HG03097 (cell line): Measurements from ENCODE around the gene ATP1B2.
"Not testable (repeated sequence)": the region's sequence is repeated elsewhere in the genome, so short reads cannot be mapped to it uniquely, and the experiment has no call there.

ENCODE experiments used
- ATAC-seq: cut with Tn5 transposase; IDR thresholded peaks from one replicate; pipeline ENCODE4 v1.9.1; 2021; ENCODE audit not compliant: unreplicated experiment, low FRiP score

ATP1B2 gene

DNA sequence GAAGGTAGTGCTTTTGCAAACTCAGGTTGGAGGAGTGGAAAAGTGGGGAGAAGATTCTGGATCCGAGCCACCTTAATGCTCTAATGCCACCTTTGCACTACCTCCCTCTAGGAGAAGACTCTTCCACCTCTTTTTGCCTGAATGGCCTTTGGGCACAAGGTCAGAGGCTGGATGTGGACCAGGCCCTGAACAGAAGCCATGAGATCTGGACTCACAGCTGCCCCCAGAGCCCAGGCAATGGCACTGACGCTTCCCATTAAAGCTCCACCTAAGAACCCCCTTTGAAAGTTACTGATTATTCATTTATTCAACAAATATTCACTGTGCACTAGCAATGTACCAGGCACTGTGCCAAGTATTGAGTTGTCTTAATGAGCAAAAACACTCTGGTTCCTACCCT, 17.6 kb upstream of the ATP1B2 start:
- ATAC-seq, result no peak

DNA sequence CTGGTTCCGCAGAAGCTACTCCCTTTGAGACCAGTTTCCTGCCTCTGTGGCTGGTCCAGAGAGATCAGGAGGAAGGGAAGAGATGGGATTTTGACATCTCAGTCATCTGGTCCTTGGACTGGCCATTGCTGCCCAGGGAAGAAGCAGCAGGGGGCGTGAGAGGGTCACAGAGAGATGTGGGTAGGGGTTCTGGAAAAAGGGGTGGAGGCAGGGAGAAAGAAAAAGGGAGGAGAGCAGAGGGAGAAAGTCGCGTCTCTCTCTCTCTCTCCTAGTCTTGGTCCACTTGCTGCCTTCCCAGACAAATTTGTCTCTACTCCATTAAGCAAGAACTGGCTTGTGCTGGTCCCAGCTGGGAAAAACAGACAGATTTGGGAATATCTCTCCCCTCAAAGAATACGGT, 16.3 kb upstream of the ATP1B2 start:
- no peak for ATAC-seq

- ATAC-seq, result no peak
These were observed 14.6 kb upstream of the ATP1B2 start for GRCh38 chr17:7636163-7636562.

GRCh38 chr17:7640783-7641182, 9.9 kb upstream of the ATP1B2 start:
- ATAC-seq, result no peak

DNA sequence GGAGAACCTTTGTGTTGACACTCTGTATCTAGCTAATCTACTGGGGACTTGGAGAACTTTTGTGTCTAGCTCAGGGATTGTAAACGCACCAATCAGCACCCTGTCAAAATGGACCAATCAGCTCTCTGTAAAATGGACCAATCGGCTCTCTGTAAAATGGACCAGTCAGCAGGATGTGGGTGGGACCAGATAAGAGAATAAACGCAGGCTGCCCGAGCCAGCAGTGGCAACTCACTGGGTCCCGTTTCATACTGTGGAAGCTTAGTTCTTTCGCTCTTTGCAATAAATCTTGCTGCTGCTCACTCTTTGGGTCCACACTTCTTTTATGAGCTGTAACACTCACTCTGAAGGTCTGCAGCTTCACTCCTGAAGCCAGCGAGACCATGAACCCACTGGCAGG, 9.1 kb upstream of the ATP1B2 start:
- ATAC-seq, result not testable (repeated sequence)

GRCh38 chr17:7644775-7645174, 6.0 kb upstream of the ATP1B2 start:
- ATAC-seq, result no peak

- no peak for ATAC-seq
These were observed 4.3 kb upstream of the ATP1B2 start for GRCh38 chr17:7646457-7646856.

GRCh38 chr17:7647018-7647417, 3.7 kb upstream of the ATP1B2 start:
- ATAC-seq, result no peak

DNA sequence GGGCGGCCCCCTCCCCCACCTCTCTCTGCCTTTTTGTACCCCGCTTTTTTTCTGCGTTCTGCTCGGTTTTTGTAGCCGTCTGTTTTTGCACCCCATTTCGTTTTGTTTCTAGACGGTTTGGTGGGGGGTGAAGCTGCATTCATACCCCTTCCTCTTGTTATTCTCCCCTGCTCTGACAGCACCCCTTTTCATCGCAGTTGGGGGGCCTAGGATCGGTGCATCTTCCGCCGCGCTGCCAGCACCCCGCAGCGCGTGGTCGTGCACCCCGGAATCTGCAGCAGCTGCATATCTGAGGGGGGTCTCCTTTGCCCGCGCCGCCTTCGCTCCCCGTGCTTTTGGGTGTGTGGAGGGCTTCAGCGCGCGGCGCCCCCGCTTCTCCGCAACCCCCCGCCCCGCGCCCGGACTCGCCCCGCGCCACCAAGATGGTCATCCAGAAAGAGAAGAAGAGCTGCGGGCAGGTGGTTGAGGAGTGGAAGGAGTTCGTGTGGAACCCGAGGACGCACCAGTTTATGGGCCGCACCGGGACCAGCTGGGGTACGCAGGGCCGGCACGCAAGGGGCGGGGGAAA, 455 bp downstream of the ATP1B2 start:
- no peak for ATAC-seq

GRCh38 chr17:7651665-7652387, 1.1 kb downstream of the ATP1B2 start:
- no peak for ATAC-seq

- no peak for ATAC-seq
These were observed 1.9 kb downstream of the ATP1B2 start for GRCh38 chr17:7652388-7653356.

GRCh38 chr17:7654832-7655540, 4.3 kb downstream of the ATP1B2 start:
- ATAC-seq, result no peak

DNA sequence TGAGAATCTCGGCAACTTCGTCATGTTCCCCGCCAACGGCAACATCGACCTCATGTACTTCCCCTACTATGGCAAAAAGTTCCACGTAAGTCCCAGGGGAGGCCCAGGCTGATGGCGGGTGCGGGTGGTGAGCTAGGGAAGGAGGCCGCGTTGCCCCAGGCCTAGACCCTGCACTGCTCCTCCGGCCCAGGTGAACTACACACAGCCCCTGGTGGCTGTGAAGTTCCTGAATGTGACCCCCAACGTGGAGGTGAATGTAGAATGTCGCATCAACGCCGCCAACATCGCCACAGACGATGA, 4.8 kb downstream of the ATP1B2 start:
- ATAC-seq, result no peak

DNA sequence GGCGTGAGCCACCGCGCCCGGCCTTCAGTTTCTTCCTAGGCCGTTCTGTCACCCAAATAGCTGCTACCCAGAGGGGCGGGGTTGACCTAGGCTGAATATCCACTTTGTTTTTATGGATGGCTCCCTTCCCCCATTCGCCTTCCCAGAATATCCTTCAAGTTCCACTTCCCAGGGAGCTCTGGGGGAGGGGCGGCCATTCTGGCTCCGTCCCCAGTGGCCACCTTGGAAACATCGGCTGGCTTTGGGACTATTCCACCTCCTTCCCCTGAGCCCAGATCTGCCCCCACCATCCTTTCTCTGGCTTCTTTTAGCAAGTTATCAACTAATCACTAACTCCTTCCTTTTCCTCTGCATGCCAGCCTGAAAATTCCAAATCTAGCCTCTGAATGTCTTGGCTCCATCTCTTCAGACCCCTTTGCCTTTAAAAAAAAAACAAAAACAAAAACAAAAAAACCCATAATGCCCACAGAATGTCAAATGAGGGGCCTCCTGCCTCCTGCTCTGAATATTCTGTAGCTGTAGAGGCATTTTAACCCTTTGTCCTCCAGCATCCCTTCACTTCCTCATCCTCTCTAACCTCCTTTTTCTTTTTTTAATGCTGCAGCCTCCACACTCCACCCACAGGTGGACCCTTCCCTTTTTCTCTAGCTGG, 6.4 kb downstream of the ATP1B2 start:
- no peak for ATAC-seq

GRCh38 chr17:7667656-7668406, 17.1 kb downstream of the ATP1B2 start:
- ATAC-seq, result no peak

- ATAC-seq, result no peak
These were observed 17.8 kb downstream of the ATP1B2 start for GRCh38 chr17:7668482-7668881.

GRCh38 chr17:7673239-7673638, 22.5 kb downstream of the ATP1B2 start:
- ATAC-seq, result no peak

GRCh38 chr17:7674934-7675333, 24.2 kb downstream of the ATP1B2 start:
- ATAC-seq, result no peak

DNA sequence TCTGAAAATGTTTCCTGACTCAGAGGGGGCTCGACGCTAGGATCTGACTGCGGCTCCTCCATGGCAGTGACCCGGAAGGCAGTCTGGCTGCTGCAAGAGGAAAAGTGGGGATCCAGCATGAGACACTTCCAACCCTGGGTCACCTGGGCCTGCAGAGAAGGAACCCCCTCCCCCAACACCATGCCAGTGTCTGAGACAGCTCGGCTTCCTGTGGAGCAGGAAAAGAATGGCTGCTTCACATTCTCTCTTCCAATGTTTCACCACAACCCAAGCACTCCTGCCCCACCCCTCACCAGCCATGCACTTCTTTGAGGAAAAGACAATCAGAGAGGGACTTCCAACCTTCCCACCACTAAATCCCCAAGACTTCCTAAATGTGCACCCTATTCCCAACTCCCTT, 25.8 kb downstream of the ATP1B2 start:
- ATAC-seq, result no peak
